ENCODE results near the gene TTLL8.

DNA sequence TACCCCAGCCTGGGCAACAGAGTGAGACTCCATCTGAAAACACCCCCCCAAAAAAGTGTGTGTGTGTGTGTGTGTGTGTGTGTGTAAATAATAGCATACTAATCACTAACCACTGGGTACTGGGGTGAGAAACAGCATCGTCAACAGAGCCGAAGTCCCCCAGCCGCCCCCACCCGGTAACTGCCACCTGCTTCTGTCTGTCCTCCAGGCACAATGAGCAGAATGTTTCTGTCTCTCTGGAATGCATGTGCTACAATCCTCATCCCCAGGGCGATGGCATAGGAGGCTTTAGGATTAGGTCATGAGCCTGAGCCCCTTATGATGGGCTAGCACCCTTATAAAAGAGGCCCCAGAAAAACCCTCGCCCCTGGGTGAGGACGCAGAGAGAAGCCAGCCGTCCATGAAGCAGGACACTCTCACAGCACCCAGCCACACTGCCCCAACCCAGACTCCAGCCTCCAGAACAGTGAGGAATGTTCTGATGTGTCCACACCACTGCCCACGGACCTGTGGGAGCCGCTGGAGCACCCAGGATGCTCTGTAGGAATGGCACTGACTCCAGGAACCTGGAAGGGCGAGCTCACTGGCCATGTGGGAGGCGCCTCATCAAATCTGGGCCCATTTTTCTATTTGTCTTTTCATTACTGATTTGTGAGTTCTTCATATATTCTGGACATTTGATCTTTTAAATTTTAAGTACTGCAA is 9.9 kb downstream of the TTLL8 start:
- TF ChIP-seq, protein P1, sequence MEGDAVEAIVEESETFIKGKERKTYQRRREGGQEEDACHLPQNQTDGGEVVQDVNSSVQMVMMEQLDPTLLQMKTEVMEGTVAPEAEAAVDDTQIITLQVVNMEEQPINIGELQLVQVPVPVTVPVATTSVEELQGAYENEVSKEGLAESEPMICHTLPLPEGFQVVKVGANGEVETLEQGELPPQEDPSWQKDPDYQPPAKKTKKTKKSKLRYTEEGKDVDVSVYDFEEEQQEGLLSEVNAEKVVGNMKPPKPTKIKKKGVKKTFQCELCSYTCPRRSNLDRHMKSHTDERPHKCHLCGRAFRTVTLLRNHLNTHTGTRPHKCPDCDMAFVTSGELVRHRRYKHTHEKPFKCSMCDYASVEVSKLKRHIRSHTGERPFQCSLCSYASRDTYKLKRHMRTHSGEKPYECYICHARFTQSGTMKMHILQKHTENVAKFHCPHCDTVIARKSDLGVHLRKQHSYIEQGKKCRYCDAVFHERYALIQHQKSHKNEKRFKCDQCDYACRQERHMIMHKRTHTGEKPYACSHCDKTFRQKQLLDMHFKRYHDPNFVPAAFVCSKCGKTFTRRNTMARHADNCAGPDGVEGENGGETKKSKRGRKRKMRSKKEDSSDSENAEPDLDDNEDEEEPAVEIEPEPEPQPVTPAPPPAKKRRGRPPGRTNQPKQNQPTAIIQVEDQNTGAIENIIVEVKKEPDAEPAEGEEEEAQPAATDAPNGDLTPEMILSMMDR (IDR thresholded peaks at IDR 0.05) = no peak
- TF ChIP-seq POLR2A (IDR thresholded peaks at IDR 0.05) = no peak

Measured in heart left ventricle (tissue), 13 donors.